D721Med (cell line): ENCODE results near the gene ARSB.
"Not testable (repeated sequence)": the region's sequence is repeated elsewhere in the genome, so short reads cannot be mapped to it uniquely, and the experiment has no call there.

Source experiments
- DNase-seq: peaks from one replicate; pipeline ENCODE4 v3.0.0; 2011; ENCODE audit warnings: low spot score; ENCODE audit not compliant: insufficient read length
- FAIRE-seq: peaks from 2 replicates; lab custom pipeline; 2011; peaks lifted over from hg19 to GRCh38; lab: Jason Lieb, UNC
- CTCF ChIP-seq: IDR thresholded peaks from 2 replicates; pipeline ENCODE4 v1.5.1; 2012; ENCODE audit warnings: mild to moderate bottlenecking, control low read depth; ENCODE audit not compliant: insufficient read depth; ENCODE audit errors: missing control alignments

The ARSB gene

GRCh38 chr5:78915170-78915569 is 69.9 kb downstream of the ARSB start:
- DNase-seq, result no peak
- TF ChIP-seq CTCF, result no peak
- FAIRE-seq, result no peak

GRCh38 chr5:78912811-78913210 is 72.3 kb downstream of the ARSB start:
- DNase-seq (no peak), FAIRE-seq (no peak)
- no peak for TF ChIP-seq CTCF

GRCh38 chr5:78912085-78912771 is 72.9 kb downstream of the ARSB start:
- FAIRE-seq, result no peak
- DNase-seq, result no peak

GRCh38 chr5:78909224-78909983 is 75.7 kb downstream of the ARSB start:
- DNase-seq, result not testable (repeated sequence)

More at GRCh38 chr5:78912085-78912771, 72.9 kb downstream of the ARSB start:
- TF ChIP-seq CTCF, result no peak

GRCh38 chr5:78908173-78909061 is 76.7 kb downstream of the ARSB start:
- FAIRE-seq, result no peak
- DNase-seq, result peak; percentile 23
- no peak for TF ChIP-seq CTCF

More at GRCh38 chr5:78909224-78909983, 75.7 kb downstream of the ARSB start:
- FAIRE-seq, result not testable (repeated sequence)

GRCh38 chr5:78907255-78907891 is 77.7 kb downstream of the ARSB start:
- FAIRE-seq, result no peak
- no peak for DNase-seq
- no peak for TF ChIP-seq CTCF
